HG03108 (cell line): ENCODE results near the gene CCDC85A.

ENCODE experiments used
- ATAC-seq: cut with Tn5 transposase; IDR thresholded peaks from one replicate; pipeline ENCODE4 v1.9.1; 2021; ENCODE audit warnings: moderate library complexity; ENCODE audit not compliant: unreplicated experiment

CCDC85A gene

DNA sequence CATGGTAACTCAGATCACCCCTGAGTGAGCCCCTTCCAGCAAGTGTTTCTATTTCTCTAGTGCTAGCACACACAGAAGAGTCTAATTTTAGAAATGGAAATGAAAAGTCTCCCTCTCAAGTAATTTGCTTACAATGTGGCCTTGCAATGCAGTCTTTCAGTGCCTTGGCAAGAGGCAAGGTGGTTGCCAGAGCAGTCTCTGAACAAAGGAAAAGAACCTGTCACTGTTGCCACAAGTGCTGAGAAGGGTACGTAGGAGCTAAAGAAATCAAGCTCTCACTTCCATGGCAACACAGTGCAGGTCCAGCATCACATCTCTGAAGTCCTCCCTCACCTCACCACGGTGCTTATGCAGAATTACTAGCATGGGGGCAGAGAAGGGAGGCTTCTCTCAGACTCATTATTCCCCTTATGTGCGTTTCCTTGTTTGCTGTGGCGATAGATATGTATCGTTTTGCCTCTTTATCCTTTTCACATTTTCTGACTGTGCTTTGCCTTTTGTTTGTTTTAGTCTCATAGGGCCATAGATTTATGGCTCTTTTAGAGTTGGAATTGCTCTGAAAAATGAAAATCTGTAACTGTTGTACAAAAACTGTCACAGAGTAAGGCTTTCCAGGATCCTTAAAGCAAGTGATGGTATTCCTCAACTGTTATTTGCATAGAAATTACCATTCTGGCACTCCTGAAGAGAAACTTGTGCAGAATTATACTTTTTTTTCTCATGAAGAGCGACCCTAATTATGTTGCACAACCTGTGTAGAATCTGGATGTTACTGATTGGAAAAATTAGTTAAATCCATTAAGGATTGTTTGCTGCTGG, 164.8 kb downstream of the CCDC85A start:
- ATAC-seq, result no peak

DNA sequence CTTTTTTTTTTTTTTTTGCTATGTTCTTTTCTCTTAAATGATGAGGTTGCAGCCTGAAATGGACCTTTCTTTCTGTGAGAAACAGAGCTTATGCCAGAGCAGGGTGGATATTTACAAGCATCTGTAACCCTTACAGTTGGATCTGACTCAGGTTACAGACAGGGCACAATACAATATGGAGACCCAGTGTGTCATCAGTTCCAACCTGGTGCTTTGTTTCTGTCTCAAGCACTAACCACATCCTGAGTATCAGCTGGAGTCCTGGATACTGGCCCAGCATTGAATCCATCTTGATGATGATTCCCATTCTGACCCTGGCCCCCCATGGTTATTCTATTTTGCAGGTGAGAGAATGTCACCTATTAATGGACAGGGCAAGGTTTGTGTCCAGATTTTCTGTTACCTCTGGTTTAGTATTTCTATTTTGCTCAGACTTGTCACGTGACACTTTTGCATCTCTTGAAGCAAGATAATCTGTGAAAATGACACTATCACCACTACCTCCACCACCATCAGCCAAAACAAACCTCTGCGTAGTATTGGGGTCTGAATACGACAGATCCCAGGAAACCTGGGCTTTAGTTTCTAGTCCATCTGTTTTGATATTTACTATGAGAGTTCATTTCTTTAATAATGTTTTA, 174.0 kb downstream of the CCDC85A start:
- no peak for ATAC-seq

DNA sequence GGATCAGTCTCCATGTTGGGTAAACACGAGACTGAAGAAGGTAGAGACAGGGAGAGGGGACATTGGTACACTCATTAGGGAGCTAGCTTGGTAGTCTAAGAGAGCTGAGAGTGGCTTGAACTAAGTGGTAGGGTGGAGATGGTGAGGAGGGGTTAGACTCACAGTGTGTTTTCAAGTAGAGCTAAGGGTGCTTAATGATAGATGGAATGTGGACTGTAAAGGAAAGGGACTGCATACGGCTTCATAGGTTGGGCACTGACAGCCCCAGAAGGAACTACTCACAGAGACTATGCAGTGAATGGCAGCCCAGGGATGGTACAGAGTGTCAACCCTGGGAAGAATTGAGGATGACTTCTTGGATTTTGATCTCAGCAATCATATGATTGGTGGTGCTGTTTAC, 178.1 kb downstream of the CCDC85A start:
- no peak for ATAC-seq

DNA sequence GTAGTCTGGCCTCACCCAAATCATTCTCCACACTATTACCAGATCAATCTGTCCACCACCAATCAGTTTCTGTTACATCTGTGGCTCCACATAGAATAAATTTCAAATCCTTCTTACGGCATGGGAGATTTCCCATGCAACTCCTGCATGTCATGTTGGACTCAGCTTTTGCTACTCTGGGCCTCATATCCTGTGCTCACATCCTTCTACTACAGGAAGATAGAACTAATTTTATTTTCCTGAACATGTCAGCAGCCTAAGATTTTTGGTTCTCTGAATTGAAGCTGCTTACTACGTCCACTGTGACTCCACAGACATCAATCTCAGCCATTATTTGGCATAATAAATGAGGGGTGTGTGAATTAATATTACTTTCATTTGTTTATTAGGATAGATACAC, 181.1 kb downstream of the CCDC85A start:
- ATAC-seq, result no peak

DNA sequence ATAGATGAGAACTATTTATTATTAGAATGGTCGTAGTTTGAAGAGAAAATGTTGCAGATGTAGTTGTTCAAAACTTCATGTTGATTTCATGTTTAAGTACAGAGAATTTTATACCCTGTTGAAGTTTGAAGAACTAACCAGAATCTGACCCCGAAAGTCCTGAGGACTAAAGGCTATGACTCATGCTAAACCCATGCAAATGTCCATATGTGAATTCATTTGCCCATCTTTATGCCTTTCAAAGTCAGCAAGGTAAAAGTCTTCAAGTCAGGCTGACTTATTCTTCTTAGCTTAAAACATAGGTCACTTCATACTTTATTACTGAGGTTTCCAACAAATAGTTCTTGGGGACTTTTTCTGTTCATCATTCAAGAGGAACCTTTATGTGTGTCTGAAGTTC, 185.5 kb downstream of the CCDC85A start:
- no peak for ATAC-seq

DNA sequence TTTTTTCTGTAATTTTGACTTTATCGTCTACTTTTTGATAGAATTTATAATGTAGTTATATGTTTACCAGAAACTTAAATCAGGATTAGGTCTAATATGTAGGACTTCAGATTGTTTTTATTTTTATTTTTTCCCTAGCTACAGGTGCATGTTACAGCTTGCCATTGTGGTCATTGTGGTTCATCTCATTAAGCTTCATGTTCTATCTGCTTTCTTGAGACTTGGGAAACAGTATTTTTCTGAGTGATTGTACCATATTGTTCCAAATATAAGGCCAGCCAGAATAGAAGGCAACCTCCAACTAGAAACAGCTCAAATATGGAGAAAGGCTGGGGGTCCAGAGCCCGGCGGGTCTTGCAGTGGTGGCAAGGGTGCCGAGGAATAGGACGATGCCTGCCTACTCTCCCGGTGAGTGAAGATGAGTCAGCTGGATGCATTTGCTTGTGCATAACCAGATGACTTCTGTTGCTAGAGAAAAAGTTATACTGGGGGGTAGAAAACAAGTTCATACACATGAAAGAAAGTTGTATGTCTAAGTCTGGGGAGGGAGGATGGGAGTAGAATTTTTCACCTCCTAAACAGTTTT, 188.4 kb downstream of the CCDC85A start:
- ATAC-seq, result no peak

DNA sequence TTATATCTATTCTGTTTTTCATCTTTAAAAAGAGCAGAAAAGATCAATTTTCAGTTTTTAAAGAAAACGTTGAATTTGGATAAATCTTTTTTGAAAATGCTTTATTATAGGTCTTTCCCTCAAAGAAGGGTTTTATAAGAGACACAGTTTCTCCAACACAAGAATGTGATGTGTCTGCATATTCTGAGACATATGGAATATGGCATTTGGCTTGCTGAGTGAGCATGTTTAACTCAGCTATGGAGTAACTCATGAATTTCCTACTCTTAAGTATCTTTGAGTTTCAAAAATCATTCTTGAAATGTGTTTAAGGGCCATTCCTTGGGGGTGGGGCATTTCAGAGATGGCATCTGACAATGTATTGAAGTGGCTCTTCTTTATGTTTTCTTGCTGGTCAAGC, 191.5 kb downstream of the CCDC85A start:
- no peak for ATAC-seq

DNA sequence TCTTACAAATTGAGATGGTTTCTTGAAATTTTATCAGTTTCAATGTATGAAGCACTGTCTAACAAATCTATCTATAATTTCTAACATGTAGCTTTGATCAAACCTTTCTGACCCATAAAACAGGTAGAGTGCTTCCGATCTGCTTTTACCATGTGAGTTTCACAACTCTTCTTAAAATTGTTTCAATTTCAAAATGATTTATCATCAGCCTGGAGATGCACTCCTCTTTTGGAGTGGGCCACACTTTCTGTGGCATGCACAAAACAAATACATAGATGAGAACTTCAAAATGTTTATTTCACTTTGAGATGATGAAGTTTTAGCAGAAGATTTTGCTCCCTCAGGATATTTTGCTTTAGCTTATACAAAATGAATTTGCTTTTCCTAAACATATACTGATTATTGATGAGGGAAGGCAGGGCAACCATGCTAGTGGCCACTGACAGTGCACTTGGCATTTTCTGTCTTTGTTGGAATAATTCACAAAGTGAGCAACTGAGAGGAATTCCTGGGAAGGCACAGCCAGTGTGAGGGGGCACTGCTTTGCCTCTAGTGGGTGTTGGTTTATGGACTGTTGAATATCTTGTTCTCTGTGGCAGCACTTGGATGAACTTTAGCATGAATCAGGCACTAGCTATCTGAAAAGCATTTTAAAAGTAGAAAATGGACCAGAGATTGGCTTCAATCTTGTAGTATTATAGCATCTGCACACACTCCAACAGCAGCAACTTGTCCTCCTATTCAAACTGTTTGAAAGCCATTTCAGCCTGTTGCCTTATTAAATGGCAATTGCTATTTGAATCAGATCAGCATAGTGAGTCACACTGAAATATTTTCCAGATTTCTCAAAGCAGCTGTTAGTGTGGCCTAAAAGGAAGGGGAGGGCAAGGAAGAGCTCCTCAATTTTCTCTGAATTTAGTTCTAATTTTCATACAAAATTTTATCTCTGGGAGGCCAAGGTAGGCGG, 193.2 kb downstream of the CCDC85A start:
- ATAC-seq, result no peak

DNA sequence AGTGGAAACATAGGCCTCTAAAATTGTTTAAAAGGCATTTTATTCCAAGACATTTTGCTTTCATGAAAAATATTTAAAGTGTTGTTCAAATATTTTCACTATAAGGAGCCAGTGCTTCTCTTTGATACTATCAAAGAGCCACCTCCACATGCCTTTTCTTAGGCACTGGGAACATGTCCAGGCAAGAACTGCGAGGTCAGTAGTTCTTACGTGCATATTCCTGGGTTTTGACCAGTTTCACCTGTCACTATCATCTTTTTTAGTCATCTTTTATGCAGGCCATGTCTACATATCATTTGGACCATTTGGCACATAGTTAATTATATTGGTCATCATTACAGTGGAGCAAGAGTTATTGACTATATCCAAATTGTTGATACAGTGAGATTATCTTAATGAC, 195.3 kb downstream of the CCDC85A start:
- ATAC-seq, result no peak

DNA sequence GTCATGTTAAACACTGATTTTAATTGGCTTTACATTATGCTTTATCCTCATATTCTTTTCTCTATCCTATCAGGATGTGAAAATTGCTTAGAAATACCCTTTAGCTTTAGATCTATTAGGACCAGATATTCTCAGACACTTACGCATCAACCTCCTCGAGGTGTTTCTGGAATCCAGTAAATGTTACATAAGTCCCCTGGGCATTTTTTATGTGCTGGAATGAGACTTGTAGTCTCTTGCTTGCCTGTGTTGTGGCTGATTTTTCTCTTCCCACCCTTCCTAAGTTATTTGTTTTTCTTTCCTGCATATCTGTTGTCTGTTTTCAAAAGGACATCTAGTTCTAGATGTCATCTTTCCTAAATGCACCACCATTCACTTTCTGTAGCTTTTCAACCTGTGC, 197.1 kb downstream of the CCDC85A start:
- ATAC-seq, result no peak

DNA sequence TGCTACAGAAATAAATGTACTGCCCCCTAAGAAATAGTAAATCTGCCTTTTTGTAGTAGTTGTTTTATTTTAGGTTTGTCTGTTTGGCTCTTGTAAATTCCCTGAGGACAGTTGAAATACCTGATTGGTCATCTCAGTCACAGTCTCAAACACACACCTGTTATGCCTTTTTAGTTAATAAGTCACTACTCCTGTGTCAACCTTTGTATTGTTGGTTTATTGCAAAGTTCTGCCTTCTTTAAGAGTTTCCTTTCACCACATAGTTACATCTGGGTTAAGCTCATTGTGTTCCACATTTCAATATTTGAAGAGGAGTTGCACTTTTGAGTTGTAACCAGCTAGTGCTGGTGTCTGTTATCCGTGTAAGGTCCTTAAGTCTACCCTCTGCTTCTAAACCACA, 198.7 kb downstream of the CCDC85A start:
- ATAC-seq, result no peak

DNA sequence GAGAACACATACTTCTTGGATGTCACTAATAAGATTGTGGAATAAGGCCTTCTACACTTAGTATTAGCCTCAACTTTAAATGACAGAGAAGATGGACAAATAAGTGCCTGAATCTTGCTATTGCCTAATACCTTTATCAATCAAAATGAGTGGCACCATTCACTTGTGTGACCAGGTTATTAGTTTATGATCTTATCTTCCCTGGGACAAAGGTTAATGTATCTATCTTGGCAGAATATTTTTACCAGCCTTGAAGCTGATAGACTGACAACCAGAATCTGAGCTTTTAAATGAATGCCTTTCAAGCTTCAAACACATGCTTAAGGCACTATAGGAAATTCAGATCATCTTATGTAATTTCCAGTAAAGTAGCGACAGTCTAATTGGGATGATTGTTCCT, 202.9 kb downstream of the CCDC85A start:
- no peak for ATAC-seq

DNA sequence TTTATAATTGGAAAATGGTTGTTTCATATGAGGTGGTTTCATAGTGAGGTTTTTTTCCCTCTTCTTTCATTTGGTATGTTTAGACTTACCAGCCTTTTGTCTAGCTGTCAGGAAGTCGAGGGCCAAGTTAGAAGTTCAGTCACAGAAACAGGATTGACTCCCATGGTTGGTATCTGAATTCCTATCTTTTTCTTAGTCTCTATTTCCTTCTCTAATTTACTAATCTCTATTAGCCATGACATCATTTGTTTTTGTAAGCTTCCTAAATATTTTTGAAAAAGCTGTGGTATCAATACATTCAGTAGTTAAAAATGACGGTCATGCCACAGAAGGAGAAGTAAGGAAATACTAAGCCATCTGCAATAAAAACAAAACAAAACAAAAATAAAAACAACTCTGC, 206.9 kb downstream of the CCDC85A start:
- ATAC-seq, result no peak

DNA sequence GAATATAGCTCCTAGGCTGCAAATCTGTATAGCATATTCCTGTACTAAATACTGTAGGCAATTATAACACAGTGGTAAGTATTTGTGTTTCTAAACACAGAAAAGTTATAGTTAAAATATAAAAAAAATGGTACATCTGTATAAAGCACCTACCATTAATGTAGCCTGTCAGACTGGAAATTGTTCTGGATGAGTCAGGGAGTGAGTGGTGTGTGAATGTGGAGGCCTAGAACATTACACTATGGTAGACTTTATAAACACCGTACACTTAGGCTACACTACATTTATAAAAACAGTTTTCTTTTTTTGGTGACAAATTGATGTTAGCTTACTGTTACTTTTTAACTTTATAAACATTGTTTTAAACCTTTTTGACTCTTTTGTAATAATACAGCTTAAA, 226.3 kb downstream of the CCDC85A start:
- ATAC-seq, result no peak

DNA sequence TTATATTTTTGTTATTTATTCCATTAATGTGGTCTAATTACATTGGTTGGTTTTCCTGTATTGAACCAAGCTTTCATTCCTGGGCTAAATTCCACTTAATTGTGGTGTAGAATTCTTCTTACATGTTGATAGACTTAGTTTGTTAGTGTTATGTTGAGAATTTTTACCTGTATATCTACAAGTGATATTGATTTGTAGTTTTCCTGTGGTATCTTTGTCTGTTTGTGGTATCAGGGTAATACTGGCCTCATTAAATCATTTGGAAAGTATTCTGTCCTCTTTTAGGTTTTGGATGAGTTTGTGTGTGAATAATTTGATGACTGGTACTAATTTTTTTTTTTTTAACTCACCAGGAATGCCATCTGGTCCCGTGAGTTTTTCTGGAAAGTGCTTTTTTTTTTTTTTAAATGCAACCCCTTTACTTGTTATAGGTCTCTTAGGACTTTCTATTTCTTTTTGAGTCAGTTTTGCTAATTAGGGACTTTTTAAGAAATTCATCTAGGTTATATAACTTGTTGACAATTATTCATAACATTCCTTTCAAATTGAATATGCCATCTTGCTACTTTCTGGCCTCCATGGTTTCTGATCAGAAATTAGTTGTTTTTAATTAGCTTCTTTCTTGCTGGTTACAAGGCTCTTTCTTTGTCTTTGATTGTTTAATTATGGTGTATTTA, 232.8 kb downstream of the CCDC85A start:
- ATAC-seq, result no peak
